ENCODE data around the gene KDM3B. TPM values are rescaled to one million over a fixed set of nuclear protein-coding genes. Genes with fewer than 3 reads are reported as not detected.
"Not testable (repeated sequence)": the region's sequence is repeated elsewhere in the genome, so short reads cannot be mapped to it uniquely, and the experiment has no call there.

The KDM3B gene
- total and polyA plus RNA-seq, 2 of the 8 experiments (the other 6 are each of a cell fraction or from before 2014, with no cell fraction given) = 27.1 to 78.1 TPM

DNA sequence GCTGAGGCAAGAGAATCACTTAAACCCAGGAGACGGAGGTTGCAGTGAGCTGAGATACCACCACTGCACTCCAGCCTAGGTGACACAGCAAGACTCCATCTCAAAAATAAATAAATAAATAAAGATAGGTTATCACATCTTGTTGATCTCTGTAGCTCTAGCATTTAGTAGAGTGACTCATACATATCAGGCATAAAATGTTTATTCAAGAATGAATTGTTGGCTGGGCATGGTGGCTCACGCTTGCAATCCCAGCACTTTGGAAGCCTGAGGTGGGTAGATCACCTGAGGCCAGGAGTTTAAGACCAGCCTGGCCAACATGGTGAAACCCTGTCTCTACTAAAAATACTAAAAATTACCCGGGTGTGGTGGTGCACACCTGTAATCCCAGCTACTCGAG lies 34.3 kb upstream of the KDM3B start:
- H3K4me2 ChIP-seq (ENCODE audit: insufficient read depth in 1 of 2, low read depth in 2 of 2, low read length in 2 of 2); FAIRE-seq; H4K5ac ChIP-seq (ENCODE audit: insufficient read length, low read depth, low read length); H3K9me3 ChIP-seq (ENCODE audit: insufficient read depth in 2 of 2, low read depth in 1 of 2, low read length in 1 of 2); H4K91ac ChIP-seq (replicated peaks; ENCODE audit: insufficient read length, low read length); H2BK5ac ChIP-seq (ENCODE audit: low read depth, low read length); H4K20me1 ChIP-seq (replicated peaks in 1 of 2; ENCODE audit: control insufficient read depth in 1 of 2, insufficient read depth in 2 of 2, low read length in 2 of 2); H2AK5ac ChIP-seq (ENCODE audit: low read depth, low read length); H3K56ac ChIP-seq (replicated peaks; ENCODE audit: insufficient read length, low read depth, low read length); H3K4me1 ChIP-seq (replicated peaks in 1 of 4; ENCODE audit: control insufficient read depth in 3 of 4, insufficient read depth in 4 of 4, low read length in 3 of 4); H3K79me2 ChIP-seq (ENCODE audit: control insufficient read depth in 1 of 2, insufficient read depth in 2 of 2, low read length in 2 of 2); DNase-seq (ENCODE audit: low read depth in 1 of 2, low spot score in 2 of 2); H4K8ac ChIP-seq (ENCODE audit: extremely low read depth, insufficient read depth, low read length); H3K79me1 ChIP-seq (ENCODE audit: low read depth, low read length); H2BK15ac ChIP-seq (ENCODE audit: low read length); CTCF ChIA-PET (ENCODE audit: partially characterized antibody); H2BK12ac ChIP-seq (ENCODE audit: low read depth, low read length); H2AFZ ChIP-seq (ENCODE audit: low read length); H3K23me2 ChIP-seq (ENCODE audit: low read depth, low read length); H3K4me3 ChIP-seq (ENCODE audit: extremely low read depth in 1 of 4, insufficient read depth in 2 of 4, low read depth in 3 of 4, low read length in 4 of 4); H3K14ac ChIP-seq (ENCODE audit: insufficient read length); H3K27ac ChIP-seq (ENCODE audit: low read depth, low read length); H2BK20ac ChIP-seq (ENCODE audit: low read length); H3K23ac ChIP-seq (ENCODE audit: insufficient read length); H3K9ac ChIP-seq (replicated peaks in 1 of 4; ENCODE audit: extremely low read depth in 1 of 4, low read depth in 3 of 4, low read length in 3 of 4); H3K18ac ChIP-seq (ENCODE audit: extremely low read depth, low read length); H3K4ac ChIP-seq (replicated peaks; ENCODE audit: insufficient read length, low read depth, low read length); H3K27me3 ChIP-seq (replicated peaks in 1 of 4; ENCODE audit: control insufficient read depth in 3 of 4, extremely low read depth in 1 of 4, insufficient read depth in 3 of 4, low read length in 3 of 4); H2BK120ac ChIP-seq (replicated peaks; ENCODE audit: low read depth, low read length): not testable (repeated sequence)
- POLR2A ChIA-PET (ENCODE audit: partially characterized antibody) = interaction anchor here (1.2 to 4.1 kb wide), 2 partner anchors 13 to 20 kb away, joined by 4 to 14 read pairs; partner anchors contain the start of genes CDC25C and FAM53C
- WGBS, 2 experiments (ENCODE audit: extremely low coverage in 1 of 2, insufficient coverage in 1 of 2, insufficient read length in 1 of 2, insufficient replicate concordance in 2 of 2, low coverage in 1 of 2, low lambda C conversion rate in 2 of 2, missing lambda C conversion rate in 1 of 2) = 98% methylated on average over 4 of the region's 4 CpGs; no CpG with 5 or more reads in 1 of the 2 experiments
- H3K36me3 ChIP-seq (ENCODE audit: control insufficient read depth in 2 of 4, insufficient read depth in 4 of 4, low read length in 3 of 4) = peaks cover 0 to 25% (median 12%) of the 10 kb centered on the region in 4 experiments; a peak in 4 of 8 replicates

Measured in H1 (cell line).